GM12874 (cell line): Measurements from ENCODE around the gene NCKAP5L.

Source experiments
- CTCF ChIP-seq: IDR thresholded peaks from 2 replicates; pipeline ENCODE4 v1.5.1; 2011; ENCODE audit warnings: low read depth, mild to moderate bottlenecking, control low read depth, low read length, moderate library complexity; ENCODE audit not compliant: insufficient read depth

Gene NCKAP5L

GRCh38 chr12:49794021-49794420 lies 34.2 kb downstream of the NCKAP5L start:
- TF ChIP-seq CTCF = no peak

- no peak for TF ChIP-seq CTCF
Observed at GRCh38 chr12:49793620-49794019, 34.6 kb downstream of the NCKAP5L start.

DNA sequence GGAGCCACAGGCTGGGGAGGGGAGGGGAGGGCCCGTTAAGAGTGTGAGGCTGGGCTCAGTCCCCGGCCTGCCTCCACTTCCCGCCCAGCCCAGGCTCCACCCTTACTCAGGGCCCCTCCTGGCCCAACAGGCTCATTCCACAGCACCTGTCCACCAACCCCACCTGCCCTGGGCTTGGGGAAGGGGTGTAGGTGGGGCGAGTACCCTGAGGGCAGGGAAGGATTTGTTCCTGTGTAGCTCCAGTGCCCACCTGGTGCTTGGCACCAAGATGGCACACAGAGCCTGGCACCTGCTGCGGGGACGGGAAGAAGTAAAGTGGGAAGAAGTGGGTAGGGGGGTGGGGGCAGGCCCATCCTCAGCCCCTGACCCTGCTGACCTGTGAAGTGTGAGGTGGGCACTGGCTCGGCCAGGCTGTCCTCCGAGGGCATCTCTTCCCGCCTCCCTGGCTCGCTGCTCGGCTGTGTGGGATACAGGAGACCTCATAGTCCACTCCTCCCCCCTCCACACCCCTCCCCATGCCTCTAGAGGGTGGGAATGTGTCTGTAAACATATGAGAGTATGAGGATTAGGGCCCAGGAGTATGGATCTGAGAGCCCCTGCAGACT lies 35.1 kb downstream of the NCKAP5L start:
- TF ChIP-seq CTCF = no peak

GRCh38 chr12:49792181-49792970 lies 35.8 kb downstream of the NCKAP5L start:
- TF ChIP-seq CTCF = no peak

GRCh38 chr12:49791700-49792099 lies 36.5 kb downstream of the NCKAP5L start:
- no peak for TF ChIP-seq CTCF

DNA sequence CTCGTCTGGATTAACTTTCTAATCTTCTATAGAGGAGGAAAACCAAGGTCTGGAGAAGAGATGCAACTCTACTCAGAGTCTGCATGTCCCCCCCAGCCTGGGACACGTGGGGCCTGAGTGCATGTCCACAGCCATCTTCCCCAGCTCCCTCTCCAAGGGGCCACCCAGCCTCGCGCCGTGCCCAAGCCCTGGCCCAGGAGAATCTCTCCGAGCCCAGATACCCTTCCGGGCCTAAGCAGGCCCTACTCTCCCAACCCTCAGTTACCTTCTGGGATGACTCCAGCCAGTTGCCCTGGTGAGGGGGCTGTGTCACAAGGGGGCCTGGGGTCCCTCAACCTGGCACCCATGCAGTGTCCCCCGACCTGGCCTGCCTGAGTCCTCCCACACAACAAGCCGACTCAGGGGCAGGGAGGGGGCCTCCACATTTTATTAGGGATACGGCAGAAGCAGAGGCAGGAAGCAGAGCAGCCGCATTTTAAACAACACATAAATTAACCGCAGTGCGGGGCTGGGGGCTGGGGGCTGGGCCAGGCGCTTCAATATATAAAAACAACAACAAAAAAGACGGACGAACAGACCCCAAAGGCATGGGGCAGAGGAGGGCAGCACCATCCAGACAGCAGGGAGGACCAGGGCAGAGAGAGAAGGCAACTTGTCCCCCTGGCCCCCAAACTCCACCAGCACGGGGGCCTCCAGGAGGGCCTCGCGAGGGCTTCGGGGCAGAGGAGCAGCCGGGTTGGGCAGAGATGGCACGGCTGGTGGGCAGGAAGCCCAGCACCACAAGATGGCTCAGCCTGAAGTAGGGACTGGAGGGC lies 37.3 kb downstream of the NCKAP5L start:
- no peak for TF ChIP-seq CTCF

- TF ChIP-seq CTCF = no peak
Observed at GRCh38 chr12:49789992-49790391, 38.2 kb downstream of the NCKAP5L start.
